ENCODE measurements around the gene MOB3B. TPM values are rescaled to one million over a fixed set of nuclear protein-coding genes. Genes with fewer than 3 reads are reported as not detected.

Gene MOB3B
- total RNA-seq, 1 donor from 2014 or later: 1.0 TPM

- Histone ChIP-seq H3K4me1 (ENCODE audit: control insufficient read depth in 3 of 3, insufficient read depth in 3 of 3, low read length in 3 of 3) (no peaks in the 10 kb centered on the region), H3K27ac (ENCODE audit: low read depth, low read length) (no peak overlapping the region), H3K4me3 (ENCODE audit: low read length in 3 of 3) (no peak overlapping the region), H3K9ac (ENCODE audit: low read depth in 1 of 3, low read length in 3 of 3) (no peak overlapping the region), H3K36me3 (ENCODE audit: control insufficient read depth in 3 of 3, insufficient read depth in 3 of 3, low read length in 3 of 3) (no peaks in the 10 kb centered on the region), H3K9me3 (ENCODE audit: control insufficient read depth in 3 of 3, low read length in 3 of 3) (no peaks in the 10 kb centered on the region), H3K27me3 (ENCODE audit: control insufficient read depth in 3 of 3, insufficient read depth in 3 of 3, low read length in 3 of 3) (no peaks in the 10 kb centered on the region)
These were observed 235.6 kb downstream of the MOB3B start for GRCh38 chr9:27293996-27294395.

- H3K27ac ChIP-seq (ENCODE audit: low read depth, low read length): peak overlapping the region; percentile 19
- H3K36me3 ChIP-seq (ENCODE audit: control insufficient read depth in 3 of 3, insufficient read depth in 3 of 3, low read length in 3 of 3): no peaks in the 10 kb centered on the region
- H3K27me3 ChIP-seq (ENCODE audit: control insufficient read depth in 3 of 3, insufficient read depth in 3 of 3, low read length in 3 of 3): no peaks in the 10 kb centered on the region
These were observed 236.8 kb downstream of the MOB3B start for GRCh38 chr9:27292659-27293405.

GRCh38 chr9:27291292-27291691 is 238.3 kb downstream of the MOB3B start:
- Histone ChIP-seq H3K27ac (ENCODE audit: low read depth, low read length) (no peak overlapping the region), H3K9ac (ENCODE audit: low read depth in 1 of 3, low read length in 3 of 3) (no peak overlapping the region), H3K27me3 (ENCODE audit: control insufficient read depth in 3 of 3, insufficient read depth in 3 of 3, low read length in 3 of 3) (no peaks in the 10 kb centered on the region), H3K4me3 (ENCODE audit: low read length in 3 of 3) (no peak overlapping the region), H3K36me3 (ENCODE audit: control insufficient read depth in 3 of 3, insufficient read depth in 3 of 3, low read length in 3 of 3) (no peaks in the 10 kb centered on the region), H3K9me3 (ENCODE audit: control insufficient read depth in 3 of 3, low read length in 3 of 3) (no peaks in the 10 kb centered on the region), H3K4me1 (ENCODE audit: control insufficient read depth in 3 of 3, insufficient read depth in 3 of 3, low read length in 3 of 3) (no peaks in the 10 kb centered on the region)

More at GRCh38 chr9:27292659-27293405, 236.8 kb downstream of the MOB3B start:
- no peaks in the 10 kb centered on the region for H3K4me1 ChIP-seq (ENCODE audit: control insufficient read depth in 3 of 3, insufficient read depth in 3 of 3, low read length in 3 of 3)
- H3K9ac ChIP-seq (ENCODE audit: low read depth in 1 of 3, low read length in 3 of 3): no peak overlapping the region
- H3K4me3 ChIP-seq (ENCODE audit: low read length in 3 of 3): no peak overlapping the region
- no peaks in the 10 kb centered on the region for H3K9me3 ChIP-seq (ENCODE audit: control insufficient read depth in 3 of 3, low read length in 3 of 3)

- Histone ChIP-seq H3K4me3 (ENCODE audit: low read length in 3 of 3) (no peak overlapping the region), H3K27ac (ENCODE audit: low read depth, low read length) (no peak overlapping the region), H3K36me3 (ENCODE audit: control insufficient read depth in 3 of 3, insufficient read depth in 3 of 3, low read length in 3 of 3) (no peaks in the 10 kb centered on the region), H3K9me3 (ENCODE audit: control insufficient read depth in 3 of 3, low read length in 3 of 3) (no peaks in the 10 kb centered on the region), H3K9ac (ENCODE audit: low read depth in 1 of 3, low read length in 3 of 3) (no peak overlapping the region), H3K4me1 (ENCODE audit: control insufficient read depth in 3 of 3, insufficient read depth in 3 of 3, low read length in 3 of 3) (no peaks in the 10 kb centered on the region), H3K27me3 (ENCODE audit: control insufficient read depth in 3 of 3, insufficient read depth in 3 of 3, low read length in 3 of 3) (no peaks in the 10 kb centered on the region)
These were observed 247.3 kb downstream of the MOB3B start for GRCh38 chr9:27282269-27282668.

- H3K27me3 ChIP-seq (ENCODE audit: control insufficient read depth in 3 of 3, insufficient read depth in 3 of 3, low read length in 3 of 3): no peaks in the 10 kb centered on the region
- H3K9me3 ChIP-seq (ENCODE audit: control insufficient read depth in 3 of 3, low read length in 3 of 3): no peaks in the 10 kb centered on the region
- H3K4me3 ChIP-seq (ENCODE audit: low read length in 3 of 3): peak overlapping the region in 1 of 3 donors; percentile 24
- H3K4me1 ChIP-seq (ENCODE audit: control insufficient read depth in 3 of 3, insufficient read depth in 3 of 3, low read length in 3 of 3): no peaks in the 10 kb centered on the region
- H3K9ac ChIP-seq (ENCODE audit: low read depth in 1 of 3, low read length in 3 of 3): no peak overlapping the region
- H3K27ac ChIP-seq (ENCODE audit: low read depth, low read length): no peak overlapping the region
- no peaks in the 10 kb centered on the region for H3K36me3 ChIP-seq (ENCODE audit: control insufficient read depth in 3 of 3, insufficient read depth in 3 of 3, low read length in 3 of 3)
These were observed 248.8 kb downstream of the MOB3B start for GRCh38 chr9:27280860-27281259.

- Histone ChIP-seq H3K27ac (ENCODE audit: low read depth, low read length) (no peak overlapping the region), H3K4me1 (ENCODE audit: control insufficient read depth in 3 of 3, insufficient read depth in 3 of 3, low read length in 3 of 3) (no peaks in the 10 kb centered on the region), H3K9ac (ENCODE audit: low read depth in 1 of 3, low read length in 3 of 3) (no peak overlapping the region), H3K9me3 (ENCODE audit: control insufficient read depth in 3 of 3, low read length in 3 of 3) (no peaks in the 10 kb centered on the region), H3K27me3 (ENCODE audit: control insufficient read depth in 3 of 3, insufficient read depth in 3 of 3, low read length in 3 of 3) (no peaks in the 10 kb centered on the region), H3K36me3 (ENCODE audit: control insufficient read depth in 3 of 3, insufficient read depth in 3 of 3, low read length in 3 of 3) (no peaks in the 10 kb centered on the region), H3K4me3 (ENCODE audit: low read length in 3 of 3) (no peak overlapping the region)
These were observed 249.4 kb downstream of the MOB3B start for GRCh38 chr9:27280249-27280648.

GRCh38 chr9:27279611-27280010 is 250.0 kb downstream of the MOB3B start:
- H3K4me3 ChIP-seq (ENCODE audit: low read length in 3 of 3): no peak overlapping the region

GRCh38 chr9:27278374-27278773 is 251.2 kb downstream of the MOB3B start:
- Histone ChIP-seq H3K27ac (ENCODE audit: low read depth, low read length) (no peak overlapping the region), H3K4me1 (ENCODE audit: control insufficient read depth in 3 of 3, insufficient read depth in 3 of 3, low read length in 3 of 3) (no peaks in the 10 kb centered on the region), H3K4me3 (ENCODE audit: low read length in 3 of 3) (no peak overlapping the region), H3K27me3 (ENCODE audit: control insufficient read depth in 3 of 3, insufficient read depth in 3 of 3, low read length in 3 of 3) (no peaks in the 10 kb centered on the region), H3K9ac (ENCODE audit: low read depth in 1 of 3, low read length in 3 of 3) (no peak overlapping the region), H3K9me3 (ENCODE audit: control insufficient read depth in 3 of 3, low read length in 3 of 3) (no peaks in the 10 kb centered on the region), H3K36me3 (ENCODE audit: control insufficient read depth in 3 of 3, insufficient read depth in 3 of 3, low read length in 3 of 3) (no peaks in the 10 kb centered on the region)

More at GRCh38 chr9:27279611-27280010, 250.0 kb downstream of the MOB3B start:
- Histone ChIP-seq H3K9me3 (ENCODE audit: control insufficient read depth in 3 of 3, low read length in 3 of 3) (no peaks in the 10 kb centered on the region), H3K27me3 (ENCODE audit: control insufficient read depth in 3 of 3, insufficient read depth in 3 of 3, low read length in 3 of 3) (no peaks in the 10 kb centered on the region), H3K9ac (ENCODE audit: low read depth in 1 of 3, low read length in 3 of 3) (no peak overlapping the region), H3K36me3 (ENCODE audit: control insufficient read depth in 3 of 3, insufficient read depth in 3 of 3, low read length in 3 of 3) (no peaks in the 10 kb centered on the region), H3K27ac (ENCODE audit: low read depth, low read length) (no peak overlapping the region), H3K4me1 (ENCODE audit: control insufficient read depth in 3 of 3, insufficient read depth in 3 of 3, low read length in 3 of 3) (no peaks in the 10 kb centered on the region)

GRCh38 chr9:27276193-27277030 is 253.2 kb downstream of the MOB3B start:
- H3K9ac ChIP-seq (ENCODE audit: low read depth in 1 of 3, low read length in 3 of 3): peak overlapping the region in 1 of 3 donors; percentile 4
- no peaks in the 10 kb centered on the region for H3K36me3 ChIP-seq (ENCODE audit: control insufficient read depth in 3 of 3, insufficient read depth in 3 of 3, low read length in 3 of 3)
- H3K4me1 ChIP-seq (ENCODE audit: control insufficient read depth in 3 of 3, insufficient read depth in 3 of 3, low read length in 3 of 3): no peaks in the 10 kb centered on the region
- peak overlapping the region in 1 of 3 donors; percentile 66 for H3K4me3 ChIP-seq (ENCODE audit: low read length in 3 of 3)
- H3K27ac ChIP-seq (ENCODE audit: low read depth, low read length): no peak overlapping the region
- no peaks in the 10 kb centered on the region for H3K9me3 ChIP-seq (ENCODE audit: control insufficient read depth in 3 of 3, low read length in 3 of 3)
- H3K27me3 ChIP-seq (ENCODE audit: control insufficient read depth in 3 of 3, insufficient read depth in 3 of 3, low read length in 3 of 3): no peaks in the 10 kb centered on the region
